NT2/D1 (cell line): Measurements from ENCODE around the gene MAGI1.

ENCODE experiments used
- DNase-seq: peaks from one replicate; pipeline ENCODE4 v3.0.0-alpha.2; 2011; ENCODE audit warnings: low read depth, low spot score
- H3K27me3 ChIP-seq: 2 replicates; pipeline ENCODE4 v1.6.0; 2011; ENCODE audit warnings: mild to moderate bottlenecking; ENCODE audit not compliant: insufficient read length, insufficient read depth
- H3K36me3 ChIP-seq: 2 replicates; pipeline ENCODE4 v1.6.1; 2011; ENCODE audit warnings: mild to moderate bottlenecking, low read length, mixed read lengths; ENCODE audit not compliant: insufficient read depth, insufficient read length
- H3K4me1 ChIP-seq: 2 replicates; pipeline ENCODE4 v1.5.1; 2011; ENCODE audit not compliant: insufficient read depth, insufficient read length
- H3K4me3 ChIP-seq: 2 replicates; pipeline ENCODE4 v1.5.1; 2011; ENCODE audit warnings: low read depth; ENCODE audit not compliant: insufficient read length
- H3K9ac ChIP-seq: 2 replicates; pipeline ENCODE4 v1.6.0; 2011; ENCODE audit warnings: low read depth; ENCODE audit not compliant: insufficient read length
- H3K9me3 ChIP-seq: 2 replicates; pipeline ENCODE4 v1.5.1; 2011; ENCODE audit warnings: mild to moderate bottlenecking, low read length; ENCODE audit not compliant: insufficient read depth
- SUZ12 ChIP-seq: IDR thresholded peaks from 2 replicates; pipeline ENCODE4 v1.6.1; 2011; ENCODE audit not compliant: insufficient read length, insufficient read depth; ENCODE audit errors: extremely low read depth
- YY1 ChIP-seq: IDR thresholded peaks from 2 replicates; pipeline ENCODE4 v1.6.1; 2011; ENCODE audit not compliant: insufficient read length, insufficient read depth
- ZNF274 ChIP-seq: IDR thresholded peaks from 2 replicates; pipeline ENCODE4 v1.6.1; 2011; ENCODE audit warnings: mild to moderate bottlenecking, low read depth, low read length

Gene MAGI1

DNA sequence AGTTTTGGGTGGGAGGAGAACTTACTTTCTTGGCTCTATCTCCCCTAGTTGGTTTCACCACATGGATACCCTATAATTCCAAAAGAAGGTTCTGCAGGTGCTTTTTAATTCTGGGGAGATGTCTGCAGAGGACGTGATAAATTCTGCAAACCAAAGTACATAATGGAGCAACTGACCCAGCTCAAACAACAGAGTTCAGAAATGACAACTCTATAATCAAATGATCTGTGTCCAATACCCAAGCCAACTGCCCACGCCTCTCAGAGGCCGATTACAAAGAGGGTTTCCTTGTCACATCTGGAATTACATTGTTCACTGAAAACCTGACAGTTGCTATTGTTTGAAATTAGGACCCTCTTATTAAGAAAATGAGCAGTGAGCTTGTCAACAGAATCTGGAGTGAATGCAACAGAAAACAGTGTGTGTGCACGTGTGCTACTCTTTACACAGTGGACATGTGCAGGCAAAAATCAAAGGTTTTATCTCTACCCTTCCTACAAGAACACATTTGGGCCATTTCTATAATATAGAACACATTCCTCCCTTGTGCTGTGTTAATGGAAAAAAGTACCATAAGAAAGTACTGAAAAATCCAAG is 593.0 kb downstream of the MAGI1 start:
- Histone ChIP-seq H3K27me3 (no peaks in the 10 kb centered on the region), H3K4me3 (no peak overlapping the region), H3K9ac (no peak overlapping the region), H3K9me3 (no peaks in the 10 kb centered on the region), H3K36me3 (peaks cover 5% of the 10 kb centered on the region), H3K4me1 (no peaks in the 10 kb centered on the region)
- TF ChIP-seq SUZ12 (no peak), ZNF274 (no peak), YY1 (no peak)
- DNase-seq, result no peak

GRCh38 chr3:65444447-65444815 is 594.3 kb downstream of the MAGI1 start:
- TF ChIP-seq YY1 (no peak), ZNF274 (no peak), SUZ12 (no peak)
- Histone ChIP-seq H3K27me3 (no peaks in the 10 kb centered on the region), H3K9ac (no peak overlapping the region), H3K4me3 (no peak overlapping the region), H3K4me1 (no peaks in the 10 kb centered on the region), H3K9me3 (no peaks in the 10 kb centered on the region), H3K36me3 (peaks cover 5% of the 10 kb centered on the region)
- DNase-seq, result no peak

DNA sequence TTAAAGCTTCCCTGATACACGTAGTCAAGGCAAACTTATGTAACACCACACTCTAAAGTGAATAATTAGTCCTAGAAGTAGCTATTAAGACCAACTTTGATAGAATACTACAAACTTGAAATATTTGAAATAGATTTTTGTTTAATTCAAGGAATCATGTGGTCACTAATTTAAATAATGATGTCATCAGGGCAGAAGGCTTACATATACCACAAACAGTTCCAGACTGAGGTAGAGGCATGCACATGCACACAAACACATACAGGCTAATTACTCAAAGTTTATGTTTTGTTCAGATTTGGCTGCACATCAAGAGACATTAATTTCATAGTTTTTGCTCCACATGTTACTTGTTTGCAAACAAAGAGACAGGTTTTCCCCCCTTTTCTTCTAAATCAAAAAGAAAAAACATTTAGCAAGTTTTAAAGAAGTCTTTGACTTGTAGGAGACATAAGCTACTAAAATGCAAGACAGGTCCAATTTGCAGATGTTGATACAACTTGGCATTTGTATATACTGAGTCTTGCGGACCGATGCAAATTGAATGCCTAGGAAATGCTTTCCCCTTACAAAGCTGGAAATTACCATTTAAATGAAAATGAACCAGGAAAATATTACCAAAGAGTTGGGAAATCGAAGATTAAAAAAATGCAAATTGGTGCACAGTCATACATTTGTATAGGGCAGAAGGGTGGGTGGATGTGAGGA is 594.8 kb downstream of the MAGI1 start:
- TF ChIP-seq YY1 (no peak), SUZ12 (no peak), ZNF274 (no peak)
- Histone ChIP-seq H3K4me3 (no peak overlapping the region), H3K36me3 (peaks cover 5% of the 10 kb centered on the region), H3K27me3 (no peaks in the 10 kb centered on the region), H3K9me3 (no peaks in the 10 kb centered on the region), H3K9ac (no peak overlapping the region), H3K4me1 (no peaks in the 10 kb centered on the region)
- DNase-seq, result no peak

DNA sequence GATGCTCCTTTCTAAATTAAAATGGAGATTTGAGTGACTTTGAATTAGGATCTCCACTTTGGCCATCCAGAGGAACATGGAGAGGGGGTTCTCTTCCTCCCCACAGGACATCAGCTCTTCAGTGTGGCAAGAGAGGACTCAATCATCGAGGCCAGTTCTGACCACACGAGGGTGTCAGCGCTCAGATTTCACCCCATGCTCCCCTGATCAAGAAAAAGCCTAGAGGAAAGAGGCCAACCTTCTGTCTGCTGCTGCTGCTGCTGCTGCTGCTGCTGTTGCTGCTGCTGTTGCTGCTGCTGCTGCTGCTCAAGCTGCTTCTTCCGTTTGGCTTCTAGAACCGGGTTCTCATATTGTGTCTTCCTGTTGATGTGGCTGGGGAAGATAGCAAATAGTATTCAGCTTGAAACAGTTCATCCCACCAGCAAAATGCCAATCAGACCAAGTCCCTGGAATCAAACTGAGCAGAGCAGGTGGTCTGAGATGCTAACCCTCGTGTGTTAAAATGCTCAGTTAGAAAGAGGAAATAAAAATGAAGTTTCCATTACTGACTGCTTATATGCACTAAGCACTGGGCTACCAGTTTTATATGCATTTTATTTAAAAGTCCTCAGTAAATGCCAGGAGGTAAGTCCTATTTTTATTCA is 599.0 kb downstream of the MAGI1 start:
- Histone ChIP-seq H3K27me3 (no peaks in the 10 kb centered on the region), H3K9ac (no peak overlapping the region), H3K4me1 (no peaks in the 10 kb centered on the region), H3K4me3 (no peak overlapping the region), H3K36me3 (peaks cover 7% of the 10 kb centered on the region), H3K9me3 (no peaks in the 10 kb centered on the region)
- TF ChIP-seq ZNF274 (no peak), YY1 (no peak), SUZ12 (no peak)
- DNase-seq, result peak; percentile 78

- DNase-seq, result no peak
- Histone ChIP-seq H3K9ac (no peak overlapping the region), H3K4me1 (no peaks in the 10 kb centered on the region), H3K36me3 (peaks cover 7% of the 10 kb centered on the region), H3K4me3 (no peak overlapping the region), H3K27me3 (no peaks in the 10 kb centered on the region), H3K9me3 (no peaks in the 10 kb centered on the region)
- TF ChIP-seq SUZ12, result no peak
- TF ChIP-seq YY1, result no peak
- TF ChIP-seq ZNF274, result no peak
Observed at GRCh38 chr3:65438612-65439011, 600.1 kb downstream of the MAGI1 start.

DNA sequence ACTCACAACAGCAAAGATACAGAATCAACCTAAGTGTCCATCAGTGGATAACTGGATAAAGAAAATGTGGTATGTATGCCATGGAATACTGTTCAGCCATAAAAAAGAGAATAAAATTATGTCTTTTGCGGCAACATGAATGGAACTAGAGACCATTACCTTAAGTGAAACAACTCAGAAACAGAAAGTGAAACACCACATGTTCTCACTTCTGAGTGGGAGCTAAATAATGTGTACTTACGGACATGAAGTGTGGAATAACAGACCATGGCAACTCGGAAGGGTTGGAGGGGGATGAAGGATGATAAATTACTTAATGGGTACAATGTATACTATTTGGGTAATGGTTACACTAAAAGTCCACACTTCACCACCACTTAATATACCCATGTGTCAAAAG is 600.6 kb downstream of the MAGI1 start:
- Histone ChIP-seq H3K4me1 (no peaks in the 10 kb centered on the region), H3K27me3 (no peaks in the 10 kb centered on the region), H3K9ac (no peak overlapping the region), H3K9me3 (no peaks in the 10 kb centered on the region), H3K36me3 (peaks cover 7% of the 10 kb centered on the region), H3K4me3 (no peak overlapping the region)
- DNase-seq, result no peak
- TF ChIP-seq YY1 (no peak), ZNF274 (no peak), SUZ12 (no peak)

DNA sequence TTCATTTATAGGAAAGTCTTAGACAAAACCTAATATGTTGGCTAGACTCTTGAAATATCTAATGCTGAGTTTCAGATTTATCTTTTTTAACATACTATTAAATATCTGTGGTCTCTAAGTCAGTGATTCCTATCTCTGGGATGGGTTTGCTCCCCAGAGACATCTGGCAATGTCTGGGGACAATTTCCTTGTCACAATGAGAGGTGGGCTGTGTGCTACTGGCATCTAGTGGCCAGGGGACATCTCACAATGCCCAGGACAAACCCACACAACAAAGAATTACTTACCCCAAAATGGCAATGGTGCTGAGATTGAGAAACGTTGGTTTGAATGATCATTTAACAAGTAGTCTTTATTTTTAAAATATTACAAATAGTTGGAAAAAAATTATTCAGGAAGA is 602.1 kb downstream of the MAGI1 start:
- Histone ChIP-seq H3K9ac (no peak overlapping the region), H3K4me3 (no peak overlapping the region), H3K9me3 (no peaks in the 10 kb centered on the region), H3K36me3 (peaks cover 2% of the 10 kb centered on the region), H3K27me3 (no peaks in the 10 kb centered on the region), H3K4me1 (no peaks in the 10 kb centered on the region)
- DNase-seq, result peak; percentile 23
- TF ChIP-seq SUZ12, result no peak
- no peak for TF ChIP-seq YY1
- TF ChIP-seq ZNF274, result no peak

- no peaks in the 10 kb centered on the region for H3K9me3 ChIP-seq
- DNase-seq, result no peak
- H3K4me3 ChIP-seq, result no peak overlapping the region
- H3K4me1 ChIP-seq, result no peaks in the 10 kb centered on the region
- H3K9ac ChIP-seq, result no peak overlapping the region
- peaks cover 18% of the 10 kb centered on the region for H3K36me3 ChIP-seq
- TF ChIP-seq SUZ12 (no peak), YY1 (no peak), ZNF274 (no peak)
- H3K27me3 ChIP-seq, result no peaks in the 10 kb centered on the region
Observed at GRCh38 chr3:65433480-65433879, 605.2 kb downstream of the MAGI1 start.
